CD4-positive, alpha-beta T cell treated with Interleukin-4 for 1 hour (primary cell): ENCODE data around the gene PNKD.

Experiments
- DNase-seq, 2 donors: peaks; one replicate each; pipeline ENCODE4 v3.0.0-alpha.2; 2020 to 2022

The PNKD gene

DNA sequence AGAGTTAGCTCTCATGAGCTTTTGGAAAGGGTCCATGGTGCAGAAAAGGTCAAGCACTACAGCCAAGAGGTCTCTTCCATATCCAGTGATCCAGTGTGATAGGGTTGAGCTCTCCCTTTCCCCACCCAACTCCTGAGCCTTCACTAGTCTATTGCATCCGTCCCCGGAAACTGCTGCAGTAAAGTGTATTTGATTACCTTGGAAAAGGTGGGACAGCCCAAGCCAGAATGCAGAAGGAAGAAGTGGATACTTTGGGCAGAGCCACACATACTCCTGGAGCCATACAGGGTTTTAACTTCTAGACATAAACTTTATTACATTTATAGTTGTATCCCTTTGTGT, 3.6 kb downstream of the PNKD start:
- no peak for DNase-seq

DNA sequence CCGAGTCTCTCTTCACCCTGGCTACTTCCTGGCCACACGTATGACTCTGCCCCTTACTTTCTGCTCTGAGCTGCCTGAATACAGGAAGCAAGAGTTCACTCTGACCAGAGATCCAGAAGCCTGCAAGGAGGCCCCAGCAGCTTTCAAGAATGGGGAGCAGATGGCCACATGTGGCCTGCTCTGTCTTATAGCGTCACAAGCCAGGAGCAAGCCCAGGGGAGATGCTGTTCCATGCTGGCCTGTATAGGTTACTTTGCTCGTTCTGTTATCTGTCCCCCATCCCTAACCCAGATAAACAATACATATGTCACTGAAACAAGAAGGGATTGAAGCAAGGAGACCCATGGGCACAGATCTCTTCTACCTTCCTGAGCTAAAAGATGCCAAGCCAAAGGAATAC, 4.3 kb downstream of the PNKD start:
- DNase-seq = no peak

DNA sequence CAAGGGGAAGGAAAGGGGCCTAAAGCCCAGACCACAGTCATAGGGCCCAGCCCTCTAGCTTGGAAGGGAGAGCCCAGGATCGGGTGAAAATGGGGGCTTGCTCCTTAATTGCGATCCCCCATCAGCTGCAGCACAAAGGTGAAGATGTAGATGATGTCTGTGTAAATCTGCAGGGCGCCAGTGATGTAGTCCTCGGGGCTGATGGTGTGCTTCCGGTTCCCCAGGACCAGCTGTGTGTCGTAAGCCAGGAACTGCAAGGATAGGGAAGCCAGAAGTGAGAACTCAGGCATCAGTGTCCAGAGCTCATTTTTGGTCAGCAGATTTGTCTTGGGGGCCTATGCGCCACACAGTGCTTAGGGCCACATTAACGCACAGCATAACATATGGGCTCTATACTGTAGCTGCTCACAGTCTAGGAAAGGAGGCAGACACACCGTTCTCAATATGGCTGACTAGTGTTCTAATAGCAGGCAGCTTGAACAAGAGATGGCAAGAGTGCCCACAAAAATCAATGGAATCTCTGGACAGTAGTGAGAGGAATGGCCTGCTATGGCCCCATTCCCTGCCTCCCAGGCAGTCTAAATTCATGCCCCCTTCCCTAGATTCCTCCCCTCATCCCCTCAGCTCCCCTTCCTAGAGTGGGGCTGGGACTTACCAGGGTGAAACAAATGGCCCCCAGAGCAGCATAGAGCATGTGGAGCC, 5.2 kb downstream of the PNKD start:
- no peak for DNase-seq

DNA sequence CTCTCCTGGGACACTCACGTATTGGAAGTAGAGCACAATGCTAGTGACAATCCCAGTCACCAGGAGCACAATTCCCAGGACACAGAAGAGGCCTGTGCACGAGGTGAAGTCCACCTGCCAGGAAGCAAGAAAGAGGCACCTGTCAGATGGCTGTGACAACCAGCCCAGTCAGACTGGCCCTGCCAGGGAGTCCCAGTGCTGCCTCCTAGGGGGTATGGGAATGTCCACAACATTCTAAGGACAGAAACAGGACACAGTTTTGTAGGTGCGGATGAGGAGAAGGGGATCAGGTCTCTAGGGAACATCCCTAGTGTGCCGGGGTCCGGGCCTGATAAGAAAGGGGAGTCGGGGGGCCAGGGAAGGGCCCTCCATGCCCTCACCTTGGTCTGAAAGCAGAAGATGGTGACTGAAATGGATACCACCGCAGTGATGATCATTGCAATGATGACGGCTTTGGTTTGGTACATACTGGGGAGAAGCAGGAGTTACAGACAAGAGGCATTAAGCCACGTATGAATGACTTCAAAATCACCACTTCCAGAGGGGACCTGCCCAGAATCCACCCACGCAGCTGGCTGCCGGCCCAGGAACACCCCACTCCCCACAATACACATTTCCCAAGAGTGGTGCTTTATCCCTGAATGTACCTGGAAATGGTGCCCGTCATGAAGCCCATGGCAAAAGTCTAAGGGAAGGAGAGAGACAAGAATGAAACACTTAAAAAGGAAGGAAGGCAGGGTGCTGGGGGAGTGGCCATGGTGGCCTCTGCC, 6.9 kb downstream of the PNKD start:
- no peak for DNase-seq

DNA sequence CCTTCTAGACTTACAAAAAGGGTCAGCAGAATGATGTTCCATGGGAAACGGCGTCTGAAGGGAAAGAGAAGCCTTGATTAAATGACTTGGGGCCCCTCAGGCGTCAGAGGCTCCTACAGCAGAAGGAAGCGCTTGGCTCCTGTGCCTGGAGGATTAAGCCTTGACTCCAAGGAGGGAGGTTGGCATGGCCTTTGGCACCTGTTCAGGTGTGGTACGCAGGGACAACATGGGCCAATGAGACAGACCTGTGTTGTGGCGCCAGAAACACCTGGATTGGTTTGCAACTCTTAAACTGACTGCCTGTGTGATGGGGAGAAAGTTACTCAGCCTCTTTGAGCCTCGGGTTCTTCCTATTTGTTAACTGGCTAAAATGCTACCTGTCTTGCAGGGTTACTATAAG, 7.6 kb downstream of the PNKD start:
- DNase-seq = no peak

DNA sequence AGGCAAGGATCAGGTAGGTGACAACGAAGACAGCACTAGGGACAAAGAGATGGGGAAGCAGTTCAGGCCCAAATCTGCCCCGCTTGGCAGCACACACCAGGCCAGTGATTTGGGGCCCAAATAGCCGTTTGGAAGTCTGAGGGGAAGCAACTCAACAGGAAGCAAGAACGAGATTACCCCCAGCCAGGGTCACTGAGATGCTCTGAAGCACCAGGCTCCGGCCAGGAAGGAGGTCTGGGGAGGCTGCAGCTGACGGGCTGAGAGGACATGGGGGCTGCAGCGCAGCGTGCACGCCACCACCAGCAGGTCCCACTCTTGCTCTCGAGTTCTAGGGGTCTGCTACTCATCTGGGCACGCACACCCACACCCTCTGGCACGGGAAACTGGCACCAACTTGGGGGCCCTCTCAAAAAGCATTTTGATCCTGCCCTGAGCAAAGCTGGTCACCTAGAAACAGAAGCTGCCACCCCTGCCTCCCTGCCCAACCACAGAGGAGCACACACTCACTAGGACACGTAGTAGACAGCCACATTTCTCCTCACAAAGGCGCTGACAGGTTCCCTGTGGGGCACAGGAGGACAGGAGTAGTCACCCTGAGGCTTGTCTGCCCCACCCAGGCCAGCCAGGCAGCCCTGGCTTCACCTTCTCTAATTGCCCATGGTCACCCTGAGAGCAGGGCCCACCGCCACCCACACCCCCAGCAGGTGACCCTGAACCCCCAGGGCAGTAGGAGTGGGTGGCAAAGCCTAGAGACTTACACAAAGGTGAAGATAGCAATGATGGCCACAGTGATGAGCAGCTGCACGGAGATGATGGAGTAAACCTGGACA, 8.4 kb downstream of the PNKD start:
- no peak for DNase-seq

DNA sequence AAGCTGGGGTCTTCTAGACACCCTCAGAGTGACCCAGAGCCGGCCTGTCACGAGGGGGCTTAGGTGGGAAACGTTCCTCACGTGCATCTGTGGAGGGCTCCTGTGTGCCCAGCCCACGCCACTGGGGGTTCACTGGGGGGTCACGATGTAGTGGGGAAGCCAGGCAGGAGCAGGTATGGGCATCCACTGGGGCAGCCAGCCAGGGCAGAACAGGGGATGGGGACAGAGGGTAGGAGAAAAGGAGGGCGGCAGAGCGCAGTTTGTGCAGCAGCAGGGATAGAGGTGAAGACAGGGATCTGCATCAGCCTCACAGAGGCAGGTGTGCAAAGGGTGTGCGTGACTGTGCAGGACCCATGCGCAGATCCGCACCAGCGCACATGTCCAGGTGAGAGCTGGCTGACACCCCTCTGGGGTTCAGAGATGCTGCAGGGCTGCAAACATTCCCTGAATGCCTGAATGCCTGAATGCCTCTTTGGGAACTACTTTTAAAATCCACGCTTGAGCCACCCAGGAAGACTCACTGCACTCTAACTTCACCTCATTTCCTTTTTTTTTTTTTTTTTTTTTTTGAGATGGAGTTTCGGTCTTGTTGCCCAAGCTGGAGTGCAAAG, 10.0 kb downstream of the PNKD start:
- DNase-seq = no peak

DNA sequence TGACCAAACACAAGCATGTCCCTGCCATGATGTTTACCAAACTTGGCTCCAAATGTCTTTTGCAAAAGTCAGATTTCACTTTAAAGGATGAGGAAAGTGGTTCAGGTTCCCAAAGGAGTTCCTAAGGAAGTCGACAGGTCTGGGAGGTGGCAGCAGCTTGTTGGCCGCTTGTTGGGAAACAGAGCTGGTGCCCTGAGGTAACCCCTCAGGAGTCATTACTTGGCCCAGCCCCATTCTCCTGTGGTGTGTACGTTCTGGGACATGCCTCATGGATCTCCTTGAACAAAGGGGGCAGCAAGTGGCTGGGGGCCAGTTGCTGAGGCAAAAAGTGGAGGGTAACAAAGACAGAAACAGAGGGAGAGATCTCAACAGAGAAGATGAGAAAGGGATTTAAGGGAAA, 11.1 kb downstream of the PNKD start:
- DNase-seq = no peak

DNA sequence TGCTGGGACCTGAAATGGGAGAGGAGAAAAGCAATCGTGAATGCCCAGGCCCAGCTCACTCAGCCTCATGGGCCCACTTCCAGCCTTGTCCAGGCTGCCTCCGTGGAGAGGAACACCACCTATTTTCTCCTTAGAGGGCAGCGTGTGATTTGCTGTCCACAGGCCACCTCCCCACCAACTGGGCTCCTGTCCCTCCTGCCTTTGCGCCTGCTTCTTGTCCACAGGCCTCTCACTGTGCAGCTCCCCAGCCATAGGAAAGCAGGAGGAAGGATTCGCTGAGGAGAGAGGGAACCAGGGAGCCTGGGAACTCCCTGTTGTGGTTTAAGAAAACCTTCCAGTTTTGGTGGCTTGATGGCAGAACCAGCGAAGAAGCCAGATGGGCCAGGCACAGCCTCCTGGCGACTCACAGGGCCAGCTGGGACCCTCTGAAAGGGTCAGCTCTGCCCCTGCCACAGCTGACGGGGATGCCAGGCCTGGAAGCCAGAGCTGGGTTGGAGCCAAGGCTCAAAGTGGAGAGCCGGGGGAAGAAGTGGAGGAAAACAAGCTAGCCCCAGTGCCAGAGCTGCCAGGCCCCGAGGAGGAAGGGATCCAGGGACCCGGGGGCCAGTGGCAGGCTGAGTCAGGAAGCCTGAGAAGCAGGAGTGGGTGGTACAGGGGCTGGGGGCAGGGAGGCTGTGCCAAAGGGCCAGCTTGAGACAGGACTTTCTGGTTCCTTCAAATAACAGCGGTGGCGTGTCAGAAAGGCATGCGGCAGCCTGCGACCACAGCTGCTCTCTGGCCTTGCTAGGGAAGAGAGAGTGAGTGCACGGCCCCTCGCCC, 12.1 kb downstream of the PNKD start:
- no peak for DNase-seq

DNA sequence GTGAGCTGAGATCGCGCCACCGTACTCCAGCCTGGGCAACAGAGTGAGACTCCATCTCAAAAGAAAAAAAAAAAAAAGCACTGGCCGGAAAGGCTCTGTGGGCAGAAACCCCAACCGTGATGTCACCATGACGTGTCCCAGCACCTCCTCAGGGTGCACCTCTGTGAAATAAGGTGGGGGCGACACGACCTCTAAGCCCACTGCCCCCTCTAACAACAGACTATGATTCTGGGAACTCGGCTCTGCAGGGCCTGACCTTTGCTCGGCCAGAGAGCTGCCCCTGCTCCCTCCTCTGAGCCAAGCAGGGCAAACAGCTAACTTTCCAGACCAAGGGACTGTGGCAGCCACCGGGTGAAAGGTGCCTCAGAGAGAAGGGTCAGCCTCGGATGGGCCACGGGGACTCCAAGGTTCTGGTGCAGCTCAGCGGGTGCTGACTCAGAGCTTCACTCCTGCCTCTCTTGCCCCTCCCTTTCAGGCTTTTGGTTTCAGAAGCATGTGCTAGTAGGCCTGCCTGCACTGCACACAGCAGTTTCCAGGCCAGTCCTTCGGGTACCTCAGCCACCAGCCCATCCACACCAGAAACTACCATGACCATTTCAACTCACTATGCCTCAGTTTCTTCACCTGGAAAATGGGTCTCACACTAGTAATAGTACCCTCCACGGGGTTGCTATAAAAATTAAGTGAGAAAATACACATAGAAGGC, 13.9 kb downstream of the PNKD start:
- DNase-seq = peak; percentile 58 to 70

DNA sequence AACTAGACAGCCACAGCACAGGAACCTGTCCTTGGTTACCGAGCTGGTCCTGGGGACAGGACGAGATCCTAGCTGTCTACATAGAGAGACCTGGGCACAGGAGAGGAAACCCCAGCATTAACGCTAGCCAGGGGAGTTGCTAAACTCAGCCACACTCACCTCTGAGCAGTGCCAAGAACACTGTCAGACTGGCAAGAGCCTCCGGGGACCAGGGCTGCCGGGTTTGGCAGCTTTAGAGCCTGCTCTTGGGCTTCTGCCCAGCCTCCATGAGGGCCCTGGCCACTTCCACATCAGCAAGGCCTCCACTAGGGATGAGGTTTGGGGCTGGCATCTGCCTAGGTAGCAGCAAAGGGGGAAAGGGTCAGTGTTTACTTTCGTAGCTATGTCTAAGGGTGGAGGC, 15.3 kb downstream of the PNKD start:
- peak; percentile 28 to 36 for DNase-seq

DNA sequence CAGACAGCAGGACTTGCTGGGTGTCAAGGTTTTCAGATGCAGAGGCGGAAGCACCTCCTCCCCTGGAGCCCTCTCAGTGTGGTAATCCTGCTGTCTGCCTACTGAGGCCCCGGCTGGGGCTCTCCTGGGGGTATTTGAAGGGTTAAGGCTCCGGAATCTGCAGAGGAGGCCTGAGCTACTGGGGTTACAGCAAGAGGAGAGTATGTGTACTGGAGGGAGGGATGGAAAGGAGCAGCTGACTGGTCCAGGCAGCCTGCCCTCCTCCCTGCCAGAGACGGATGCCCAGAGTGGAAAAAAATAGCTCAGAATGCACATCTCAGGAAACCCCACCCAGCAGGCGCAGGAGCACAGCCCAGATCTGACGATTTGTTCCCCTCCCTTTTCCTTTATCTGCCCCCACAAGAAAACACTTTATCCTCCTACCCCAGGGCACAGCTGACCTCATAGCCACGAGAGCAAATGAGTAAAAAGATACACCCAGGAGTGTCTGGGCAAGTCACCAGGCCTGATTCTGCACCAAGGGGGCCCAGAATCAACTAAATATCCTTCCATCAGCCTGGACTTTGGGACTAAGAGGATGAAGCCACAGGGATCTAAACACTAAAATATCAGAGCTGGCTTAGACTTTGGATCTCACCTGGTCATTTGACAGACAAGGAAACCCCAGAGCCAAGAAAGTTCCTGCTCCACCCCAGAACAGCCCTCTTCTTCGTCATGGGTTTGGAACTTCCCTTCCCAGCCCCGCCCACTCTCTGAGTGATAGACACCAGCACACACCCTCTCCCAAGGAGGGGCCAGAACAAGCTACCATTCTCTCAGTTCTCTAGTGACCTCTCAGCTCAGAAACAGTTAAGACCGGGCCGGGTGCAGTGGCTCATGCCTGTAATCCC, 16.5 kb downstream of the PNKD start:
- DNase-seq = peak; percentile 91 to 93

DNA sequence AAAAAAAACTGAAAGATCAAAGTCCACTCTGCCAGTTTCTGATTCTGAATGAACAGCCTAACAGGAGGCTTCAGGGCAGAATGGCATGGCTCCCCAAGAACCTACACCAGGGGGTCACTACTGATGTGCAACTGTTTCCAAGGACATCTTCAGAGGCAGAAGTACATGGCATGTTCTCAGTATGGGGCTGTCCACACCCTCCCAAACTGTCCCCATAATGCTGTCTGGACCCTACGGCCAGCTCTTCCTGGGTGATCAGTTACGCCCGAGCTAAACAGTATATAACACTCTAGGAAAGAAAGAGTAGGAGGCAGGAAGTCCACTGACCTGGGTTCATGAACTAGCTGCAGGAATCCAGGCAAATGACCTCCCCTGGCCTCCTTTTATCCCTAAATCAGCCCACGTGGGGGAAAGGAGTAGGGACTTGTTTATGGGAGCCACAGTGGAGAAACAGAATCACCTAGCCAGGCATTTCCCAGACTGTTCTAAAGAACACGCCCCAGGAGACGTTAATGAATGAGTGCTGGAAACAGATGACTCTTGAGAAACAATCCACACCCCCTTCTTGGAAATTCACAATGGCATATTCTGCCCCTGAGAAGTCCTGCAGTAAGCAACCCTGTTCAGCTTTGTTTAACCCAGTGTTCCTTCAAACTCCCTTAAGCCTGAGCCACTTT, 19.5 kb downstream of the PNKD start:
- DNase-seq = peak in 1 of 2 donors; percentile 22

DNA sequence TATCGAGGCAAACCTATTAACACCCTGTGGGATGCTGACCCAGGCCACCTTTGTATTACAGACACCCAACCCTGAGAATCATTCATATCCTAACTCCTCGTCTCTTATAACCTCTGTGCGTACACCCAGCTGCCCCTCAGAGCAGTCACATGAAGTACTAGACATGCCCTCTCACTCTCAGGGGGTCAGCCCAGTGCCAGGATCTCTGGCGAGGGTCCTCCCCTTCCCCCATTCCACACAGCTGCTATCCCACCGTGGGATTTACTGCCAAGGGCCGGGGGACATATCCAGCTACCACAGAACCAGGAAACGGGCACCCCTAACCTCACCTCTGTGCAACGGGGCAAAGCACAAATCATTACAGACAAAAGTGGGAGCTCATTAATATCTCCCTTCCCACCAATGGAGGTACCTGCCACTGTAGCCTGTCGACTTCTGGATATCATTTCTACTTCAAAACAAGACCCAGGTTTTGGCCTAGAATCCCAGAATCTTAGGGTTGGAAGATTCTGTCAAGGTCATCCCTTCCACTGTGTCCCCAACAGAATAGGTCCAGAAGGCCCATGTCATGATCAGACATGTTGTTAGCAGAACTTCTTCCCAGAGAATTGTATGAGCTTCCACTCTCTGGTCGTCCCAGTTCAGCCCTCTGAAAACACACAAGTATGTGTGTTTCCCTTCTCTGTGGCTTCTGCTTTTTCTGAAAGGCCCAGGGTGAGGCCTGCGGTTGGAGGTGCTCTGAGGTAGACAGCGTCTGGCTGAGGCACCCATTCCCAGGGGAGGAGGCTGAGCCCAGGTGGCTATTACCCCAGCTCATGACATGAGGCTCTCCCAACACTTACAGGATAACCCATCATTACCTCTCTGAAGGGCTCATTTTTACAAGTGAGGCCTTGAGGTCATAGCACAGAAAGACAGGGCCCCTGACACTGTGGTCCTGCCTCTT, 20.3 kb downstream of the PNKD start:
- DNase-seq = peak; percentile 68 to 88

DNA sequence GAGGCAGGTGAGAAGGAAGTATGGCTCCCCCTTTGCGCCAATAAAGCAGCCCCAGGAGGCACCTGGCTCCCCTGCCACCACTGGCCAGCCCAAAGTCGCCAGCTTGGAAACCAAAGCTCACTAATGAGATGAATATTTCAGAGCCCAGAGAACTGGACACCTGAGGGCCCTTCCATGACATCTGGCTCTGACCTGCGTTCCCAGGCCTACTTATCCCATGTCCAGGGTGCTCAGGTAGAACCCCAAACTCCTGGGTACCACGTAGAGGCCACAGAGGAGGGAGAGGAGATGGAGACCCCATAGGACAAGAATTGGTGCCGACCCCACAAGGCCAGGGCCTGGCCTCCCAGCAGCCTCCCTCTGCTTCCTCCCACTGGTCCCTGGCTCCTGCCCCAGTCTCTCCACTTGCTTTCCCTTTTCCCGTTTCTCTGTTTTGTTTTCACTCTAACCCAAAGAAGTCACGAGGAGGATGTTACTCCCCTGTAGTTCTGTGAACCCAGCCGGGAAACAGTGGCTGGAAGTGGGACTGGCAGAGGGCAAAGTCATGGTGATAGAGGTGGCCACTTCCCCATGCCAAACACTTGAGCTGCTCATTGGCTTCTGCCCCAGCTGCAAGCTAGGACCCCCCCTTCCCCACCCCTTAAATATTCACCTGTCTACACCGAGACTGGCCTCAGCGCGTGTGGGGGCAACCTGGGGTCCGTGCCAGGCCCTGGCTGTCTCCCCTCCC, 21.2 kb downstream of the PNKD start:
- peak; percentile 35 to 39 for DNase-seq

DNA sequence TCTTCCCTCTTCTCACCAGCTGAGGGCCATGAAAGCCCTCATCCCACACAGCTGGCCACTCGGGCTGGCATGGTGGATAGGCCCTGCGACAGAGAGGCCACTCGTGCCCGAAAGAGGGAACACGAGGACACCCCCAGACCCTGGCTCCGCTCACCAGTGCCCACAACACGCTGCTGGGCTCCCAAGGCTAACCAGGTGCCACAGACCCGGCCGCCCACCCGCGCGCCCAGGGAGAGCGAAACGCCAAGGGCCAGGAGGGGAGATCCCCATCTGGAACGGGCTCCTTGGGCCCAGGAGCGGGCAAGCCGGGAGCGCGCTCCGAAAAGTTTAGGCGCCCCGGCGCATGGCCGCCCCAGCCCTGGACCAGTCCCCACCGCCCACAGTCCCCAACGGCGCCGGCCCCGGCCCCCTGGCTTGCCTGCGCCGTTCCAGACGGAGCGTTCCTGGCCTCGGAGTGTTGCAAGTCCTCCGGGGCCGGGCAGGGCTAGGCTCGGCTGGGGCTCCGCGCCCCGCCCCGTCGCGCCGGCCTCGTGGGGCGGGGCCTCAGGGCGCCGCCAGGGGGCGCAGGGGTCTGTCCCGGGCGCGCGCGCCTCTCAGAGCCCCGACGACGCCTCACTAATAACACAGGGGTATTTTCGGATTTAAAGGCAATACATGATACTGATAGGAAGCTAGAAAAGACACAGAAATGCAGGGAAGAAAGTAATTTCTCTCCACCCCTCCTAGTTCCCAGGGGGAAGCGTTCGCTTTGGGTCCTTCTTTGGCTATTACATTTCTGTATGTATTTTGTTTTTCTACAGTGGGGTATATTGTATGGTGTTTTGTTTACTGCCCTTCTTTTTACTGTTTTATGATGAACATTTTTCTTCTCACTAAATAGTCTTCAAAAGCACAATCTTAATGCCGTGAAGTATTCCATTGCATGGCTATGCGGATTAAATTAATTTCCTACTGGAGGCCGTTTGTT, 22.0 kb downstream of the PNKD start, which contains the start of gene TMBIM1:
TSS of gene TMBIM1 (minus strand) at position 456 of the 967 bp plus-strand sequence. CDS start 10,362 bp downstream, outside the sequence.
- DNase-seq = peak; percentile 84
